ENCODE measurements around the gene SIMC1. TPM values are rescaled to one million over a fixed set of nuclear protein-coding genes. Genes with fewer than 3 reads are reported as not detected.
"Not testable (repeated sequence)": the region's sequence is repeated elsewhere in the genome, so short reads cannot be mapped to it uniquely, and the experiment has no call there.

SIMC1 gene
- total RNA-seq, 1 experiment from 2014 or later: 7.5 TPM

- H3K4me1 ChIP-seq (ENCODE audit: insufficient read depth, low read length); DNase-seq; H3K27me3 ChIP-seq (ENCODE audit: low read length); H3K79me2 ChIP-seq (ENCODE audit: low read length); intact Hi-C loops (cut with micrococcal nuclease); H3K36me3 ChIP-seq (ENCODE audit: low read depth, low read length); BruUV-seq (replicated peaks); H3K27ac ChIP-seq (ENCODE audit: low read length); H4K20me1 ChIP-seq (ENCODE audit: low read length); H3K9me3 ChIP-seq (ENCODE audit: low read length); POLR2A ChIA-PET (ENCODE audit: unreplicated experiment); CTCF ChIA-PET; H3K9me2 ChIP-seq (replicated peaks; ENCODE audit: low read length); H3F3A ChIP-seq (ENCODE audit: low read length, unreplicated experiment); H3K9ac ChIP-seq (ENCODE audit: low read length): not testable (repeated sequence)
- peak overlapping the region; percentile 71 for H3K4me2 ChIP-seq (ENCODE audit: low read length)
- H3K4me3 ChIP-seq (ENCODE audit: low read length): peak overlapping the region; percentile 58; the same call in 1 of the 2 replicates
- 0 out of 2 replicates have a peak overlapping the region, but pooled peaks have one; percentile 38 for H2AFZ ChIP-seq (ENCODE audit: low read length)
- ATAC-seq: peak; percentile 21
Observed at GRCh38 chr5:176194238-176195083, 43.8 kb upstream of the SIMC1 start.

- H3K4me1 ChIP-seq (ENCODE audit: insufficient read depth, low read length); H3K27me3 ChIP-seq (ENCODE audit: low read length); H3K9me3 ChIP-seq (ENCODE audit: low read length); POLR2A ChIA-PET (ENCODE audit: unreplicated experiment); BruUV-seq (replicated peaks); H3K36me3 ChIP-seq (ENCODE audit: low read depth, low read length); intact Hi-C loops (cut with micrococcal nuclease); H3K4me3 ChIP-seq (ENCODE audit: low read length); H3K9me2 ChIP-seq (replicated peaks; ENCODE audit: low read length); H3K27ac ChIP-seq (ENCODE audit: low read length); H3K9ac ChIP-seq (ENCODE audit: low read length); H2AFZ ChIP-seq (ENCODE audit: low read length); H4K20me1 ChIP-seq (ENCODE audit: low read length); ATAC-seq; H3K4me2 ChIP-seq (ENCODE audit: low read length); H3K79me2 ChIP-seq (ENCODE audit: low read length); H3F3A ChIP-seq (ENCODE audit: low read length, unreplicated experiment); CTCF ChIA-PET; DNase-seq: not testable (repeated sequence)
Observed at GRCh38 chr5:176195084-176195413, 43.2 kb upstream of the SIMC1 start.

DNA sequence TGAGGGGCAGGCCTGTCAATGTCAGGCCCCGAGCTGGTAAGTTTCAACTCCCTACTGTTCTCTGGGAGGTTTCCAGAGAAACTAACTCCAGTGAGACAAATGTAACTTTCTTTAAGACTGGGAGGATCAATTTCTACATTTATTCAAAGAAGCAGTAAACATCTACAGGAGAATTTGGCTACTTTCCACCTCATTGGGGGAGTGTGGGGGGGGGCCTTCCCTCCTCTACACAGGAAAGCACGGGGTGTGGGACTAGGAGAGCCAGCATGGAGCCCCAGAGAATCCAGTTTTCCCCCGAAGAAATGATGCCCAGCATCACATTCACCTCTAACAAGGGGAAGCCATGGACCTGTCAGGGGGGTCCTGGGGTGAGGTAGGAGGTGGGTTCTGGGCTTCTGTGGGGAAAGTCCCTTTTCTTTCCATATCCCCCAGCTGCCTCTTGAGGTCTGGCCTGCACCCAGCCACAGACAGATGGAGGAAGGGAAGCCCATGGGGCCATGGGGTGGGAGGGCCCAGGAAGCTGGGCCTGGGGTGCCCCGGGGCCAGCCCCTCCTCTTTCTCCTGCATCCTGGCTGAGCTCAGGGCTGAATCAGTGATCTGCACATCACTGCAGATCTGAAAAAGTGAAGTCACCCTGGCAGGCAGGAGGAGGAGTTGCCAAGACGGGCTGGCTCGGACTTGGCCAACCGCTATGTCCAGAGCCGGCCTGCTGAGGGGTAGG, 42.6 kb upstream of the SIMC1 start:
- H3K79me2 ChIP-seq (ENCODE audit: low read length); POLR2A ChIA-PET (ENCODE audit: unreplicated experiment); CTCF ChIA-PET; H3K9me3 ChIP-seq (ENCODE audit: low read length); H3K4me2 ChIP-seq (ENCODE audit: low read length); H3K9ac ChIP-seq (ENCODE audit: low read length); H3K4me1 ChIP-seq (ENCODE audit: insufficient read depth, low read length); intact Hi-C loops (cut with micrococcal nuclease); H3F3A ChIP-seq (ENCODE audit: low read length, unreplicated experiment); H3K27me3 ChIP-seq (ENCODE audit: low read length); H3K27ac ChIP-seq (ENCODE audit: low read length); H3K4me3 ChIP-seq (ENCODE audit: low read length); H4K20me1 ChIP-seq (ENCODE audit: low read length); BruUV-seq (replicated peaks); H3K9me2 ChIP-seq (replicated peaks; ENCODE audit: low read length); H3K36me3 ChIP-seq (ENCODE audit: low read depth, low read length); H2AFZ ChIP-seq (ENCODE audit: low read length); DNase-seq: not testable (repeated sequence)
- peak; percentile 18; the same call in 1 of the 2 replicates for ATAC-seq

- H4K20me1 ChIP-seq (ENCODE audit: low read length); H3F3A ChIP-seq (ENCODE audit: low read length, unreplicated experiment); BruUV-seq (replicated peaks); H3K36me3 ChIP-seq (ENCODE audit: low read depth, low read length); H3K9me3 ChIP-seq (ENCODE audit: low read length); H3K9me2 ChIP-seq (replicated peaks; ENCODE audit: low read length); H3K4me3 ChIP-seq (ENCODE audit: low read length); DNase-seq; H3K4me2 ChIP-seq (ENCODE audit: low read length); H3K4me1 ChIP-seq (ENCODE audit: insufficient read depth, low read length); H3K79me2 ChIP-seq (ENCODE audit: low read length); H3K9ac ChIP-seq (ENCODE audit: low read length); ATAC-seq; POLR2A ChIA-PET (ENCODE audit: unreplicated experiment); intact Hi-C loops (cut with micrococcal nuclease); H3K27me3 ChIP-seq (ENCODE audit: low read length); CTCF ChIA-PET; H3K27ac ChIP-seq (ENCODE audit: low read length); H2AFZ ChIP-seq (ENCODE audit: low read length): not testable (repeated sequence)
Observed at GRCh38 chr5:176196781-176197180, 41.4 kb upstream of the SIMC1 start.

DNA sequence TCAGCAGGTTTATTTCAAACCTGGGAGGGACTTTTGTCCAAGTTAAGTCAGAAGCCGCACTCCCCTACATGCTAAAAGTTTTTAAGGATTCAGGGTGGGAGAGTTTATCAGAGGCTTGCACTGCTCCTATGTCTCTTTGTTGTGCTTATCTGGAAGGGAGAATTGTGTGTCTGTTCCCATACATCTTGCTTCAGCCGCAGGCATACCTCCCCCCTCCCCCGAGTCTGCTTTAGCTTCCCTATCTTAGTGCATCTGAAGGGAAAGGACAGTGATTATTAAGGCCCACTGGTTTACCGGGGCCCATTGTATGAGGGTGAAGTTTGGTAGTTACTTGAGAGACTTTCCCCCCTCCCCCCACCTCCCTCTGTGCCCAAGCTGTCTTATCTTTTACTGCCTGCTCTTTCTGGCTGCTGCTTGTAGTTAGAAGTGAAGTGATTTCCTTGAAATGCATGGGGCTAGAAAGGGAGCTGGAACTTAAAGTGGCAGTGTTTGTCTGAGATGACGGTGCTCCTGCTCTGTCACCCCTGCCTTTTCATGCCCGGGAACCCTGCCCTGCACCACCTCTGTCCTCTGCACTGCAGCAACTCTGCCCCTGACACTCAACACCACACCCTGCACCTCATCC, 40.9 kb upstream of the SIMC1 start:
- H3K4me2 ChIP-seq (ENCODE audit: low read length); H3K27ac ChIP-seq (ENCODE audit: low read length); H3F3A ChIP-seq (ENCODE audit: low read length, unreplicated experiment); H3K4me1 ChIP-seq (ENCODE audit: insufficient read depth, low read length); ATAC-seq; DNase-seq; H4K20me1 ChIP-seq (ENCODE audit: low read length); H3K9me2 ChIP-seq (replicated peaks; ENCODE audit: low read length); H3K79me2 ChIP-seq (ENCODE audit: low read length); POLR2A ChIA-PET (ENCODE audit: unreplicated experiment); CTCF ChIA-PET; H3K4me3 ChIP-seq (ENCODE audit: low read length); H2AFZ ChIP-seq (ENCODE audit: low read length); H3K9ac ChIP-seq (ENCODE audit: low read length); BruUV-seq (replicated peaks); H3K27me3 ChIP-seq (ENCODE audit: low read length); intact Hi-C loops (cut with micrococcal nuclease); H3K36me3 ChIP-seq (ENCODE audit: low read depth, low read length); H3K9me3 ChIP-seq (ENCODE audit: low read length): not testable (repeated sequence)

DNA sequence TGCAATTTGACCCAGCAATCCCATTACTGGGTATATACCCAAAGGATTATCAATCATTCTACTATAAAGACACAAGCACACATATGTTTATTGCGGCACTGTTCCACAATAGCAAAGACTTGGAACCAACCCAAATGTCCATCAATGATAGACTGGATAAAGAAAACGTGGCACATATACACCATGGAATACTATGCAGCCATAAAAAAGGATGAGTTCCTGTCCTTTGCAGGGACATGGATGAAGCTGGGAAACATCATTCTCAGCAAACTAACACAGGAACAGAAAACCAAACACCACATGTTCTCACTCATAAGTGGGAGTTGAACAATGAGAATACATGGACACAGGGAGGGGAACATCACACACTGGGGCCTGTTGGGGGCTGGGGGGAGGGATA, 39.9 kb upstream of the SIMC1 start:
- BruUV-seq (replicated peaks): not testable (repeated sequence)

More for the DNA sequence above, 39.9 kb upstream of the SIMC1 start:
- POLR2A ChIA-PET (ENCODE audit: unreplicated experiment); H3K4me1 ChIP-seq (ENCODE audit: insufficient read depth, low read length); H3K79me2 ChIP-seq (ENCODE audit: low read length); DNase-seq; H2AFZ ChIP-seq (ENCODE audit: low read length); H3K4me3 ChIP-seq (ENCODE audit: low read length); H3K36me3 ChIP-seq (ENCODE audit: low read depth, low read length); ATAC-seq; H3K27me3 ChIP-seq (ENCODE audit: low read length); H3F3A ChIP-seq (ENCODE audit: low read length, unreplicated experiment); H4K20me1 ChIP-seq (ENCODE audit: low read length); H3K9me2 ChIP-seq (replicated peaks; ENCODE audit: low read length); H3K9me3 ChIP-seq (ENCODE audit: low read length); H3K4me2 ChIP-seq (ENCODE audit: low read length); CTCF ChIA-PET; H3K27ac ChIP-seq (ENCODE audit: low read length); intact Hi-C loops (cut with micrococcal nuclease); H3K9ac ChIP-seq (ENCODE audit: low read length): not testable (repeated sequence)

Data from PC-3 (cell line).